ENCODE results near the gene ANXA6.
A peak's percentile ranks its signal among the peaks of the same experiment; 100 is the strongest.

The ANXA6 gene

GRCh38 chr5:151085517-151086041 is 72.0 kb downstream of the ANXA6 start:
- H3K4me3 ChIP-seq = no peak overlapping the region
- peak overlapping the region; percentile 64 to 75 for H3K27ac ChIP-seq
- DNase-seq (ENCODE audit: low spot score) = no peak
- TF ChIP-seq CTCF (IDR thresholded peaks at IDR 0.05) = no peak

DNA sequence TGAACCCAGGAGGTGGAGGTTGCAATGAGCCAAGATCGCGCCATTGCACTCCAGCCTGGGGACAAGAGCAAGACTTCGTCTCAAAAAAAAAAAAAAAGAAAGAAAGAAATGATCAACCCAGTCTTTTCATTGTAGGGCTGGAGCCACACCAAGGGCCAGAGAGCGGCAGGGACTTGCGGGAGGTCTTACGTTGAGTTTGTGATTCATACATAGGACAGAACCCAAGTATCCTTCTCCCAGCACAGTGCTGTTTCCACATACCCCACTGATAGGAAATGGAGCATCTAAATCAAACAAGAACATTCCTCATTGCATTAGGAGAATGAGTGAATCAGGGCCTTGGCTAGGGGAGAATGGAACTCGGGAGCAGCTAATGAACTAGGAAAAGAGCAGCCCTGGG is 73.2 kb downstream of the ANXA6 start:
- peak overlapping the region; percentile 64 to 75 for H3K27ac ChIP-seq
- no peak for TF ChIP-seq CTCF (IDR thresholded peaks at IDR 0.05)
- no peak overlapping the region for H3K4me3 ChIP-seq
- DNase-seq (ENCODE audit: low spot score) = no peak

- no peak overlapping the region for H3K4me3 ChIP-seq
- TF ChIP-seq CTCF (IDR thresholded peaks at IDR 0.05) = no peak
- no peak overlapping the region for H3K27ac ChIP-seq
- DNase-seq (ENCODE audit: low spot score) = no peak
These were observed 74.4 kb downstream of the ANXA6 start for GRCh38 chr5:151083081-151083676.

DNA sequence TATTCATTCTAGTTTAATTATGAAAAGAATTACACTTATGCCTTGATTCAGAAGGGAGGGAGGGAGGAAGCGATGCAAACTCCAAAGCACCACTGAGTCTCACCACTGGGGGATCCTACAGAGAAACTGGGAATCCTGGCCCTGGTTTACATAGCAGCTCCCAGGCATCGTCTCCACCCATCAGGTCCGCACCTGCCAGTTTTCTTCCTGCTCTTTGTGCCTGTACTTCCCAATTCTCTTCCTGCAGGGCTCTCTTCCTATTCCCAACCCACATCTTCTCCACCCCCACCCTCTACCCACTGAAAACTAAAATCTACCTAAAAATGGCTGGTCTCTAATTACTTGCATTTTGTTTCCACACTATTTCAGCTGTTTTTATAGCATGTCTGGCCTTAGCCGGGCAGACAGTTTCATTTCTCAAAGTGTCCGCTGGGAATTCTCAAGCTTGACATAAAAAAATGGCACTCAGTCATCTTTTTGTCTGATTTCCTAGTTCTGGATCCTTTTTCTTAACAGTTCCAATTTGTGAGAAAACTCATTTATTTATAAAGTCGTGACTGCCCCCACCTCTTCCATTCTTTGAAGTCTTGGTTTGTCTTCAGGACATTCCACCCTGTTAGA is 75.2 kb downstream of the ANXA6 start:
- no peak for DNase-seq (ENCODE audit: low spot score)
- Histone ChIP-seq H3K27ac (peak overlapping the region in 1 of 2 donors; percentile 100), H3K4me3 (peak overlapping the region; percentile 99)
- TF ChIP-seq CTCF (IDR thresholded peaks at IDR 0.05) = no peak

DNA sequence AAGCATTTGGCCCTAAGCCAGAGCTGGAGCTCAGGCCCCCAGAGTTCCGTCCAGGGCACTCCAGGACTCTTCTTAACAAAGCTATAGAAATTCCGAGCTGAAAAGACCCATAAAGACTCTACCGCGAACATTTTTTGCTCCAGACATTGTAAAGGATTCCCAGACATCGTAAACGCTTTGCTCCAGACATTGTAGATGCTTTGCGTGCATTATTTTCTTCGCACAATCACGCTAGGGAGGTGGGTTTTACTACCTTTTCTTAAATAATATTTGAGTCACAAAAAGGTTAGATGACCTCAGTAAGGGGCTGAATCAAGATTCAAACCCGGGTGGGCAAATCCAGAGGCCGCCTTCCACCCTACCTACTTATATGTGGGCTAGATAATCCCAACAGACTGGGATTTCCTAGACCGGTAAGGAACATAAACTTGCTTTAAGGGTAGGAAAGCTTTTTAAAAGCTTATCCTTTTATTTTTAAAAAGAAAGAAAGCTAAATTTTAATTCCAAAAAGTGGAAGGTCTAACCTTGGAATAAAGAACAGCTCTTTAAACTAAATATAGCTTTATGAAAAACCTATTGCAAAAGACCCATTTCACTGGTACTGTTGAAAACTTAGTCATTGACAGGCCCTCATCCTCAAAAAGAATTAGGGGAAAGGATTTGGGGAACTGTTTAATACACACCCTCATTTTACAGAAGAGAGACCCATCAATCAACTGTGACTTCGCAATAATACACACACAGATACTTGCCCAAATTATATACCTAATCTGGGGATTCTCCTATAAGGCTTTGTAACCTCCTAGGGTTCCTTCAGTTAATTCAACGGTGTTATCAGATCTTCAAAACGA is 75.9 kb downstream of the ANXA6 start:
- no peak for TF ChIP-seq CTCF (IDR thresholded peaks at IDR 0.05)
- DNase-seq (ENCODE audit: low spot score) = no peak
- peak overlapping the region; percentile 99 for H3K4me3 ChIP-seq
- peak overlapping the region; percentile 93 to 100 for H3K27ac ChIP-seq

DNA sequence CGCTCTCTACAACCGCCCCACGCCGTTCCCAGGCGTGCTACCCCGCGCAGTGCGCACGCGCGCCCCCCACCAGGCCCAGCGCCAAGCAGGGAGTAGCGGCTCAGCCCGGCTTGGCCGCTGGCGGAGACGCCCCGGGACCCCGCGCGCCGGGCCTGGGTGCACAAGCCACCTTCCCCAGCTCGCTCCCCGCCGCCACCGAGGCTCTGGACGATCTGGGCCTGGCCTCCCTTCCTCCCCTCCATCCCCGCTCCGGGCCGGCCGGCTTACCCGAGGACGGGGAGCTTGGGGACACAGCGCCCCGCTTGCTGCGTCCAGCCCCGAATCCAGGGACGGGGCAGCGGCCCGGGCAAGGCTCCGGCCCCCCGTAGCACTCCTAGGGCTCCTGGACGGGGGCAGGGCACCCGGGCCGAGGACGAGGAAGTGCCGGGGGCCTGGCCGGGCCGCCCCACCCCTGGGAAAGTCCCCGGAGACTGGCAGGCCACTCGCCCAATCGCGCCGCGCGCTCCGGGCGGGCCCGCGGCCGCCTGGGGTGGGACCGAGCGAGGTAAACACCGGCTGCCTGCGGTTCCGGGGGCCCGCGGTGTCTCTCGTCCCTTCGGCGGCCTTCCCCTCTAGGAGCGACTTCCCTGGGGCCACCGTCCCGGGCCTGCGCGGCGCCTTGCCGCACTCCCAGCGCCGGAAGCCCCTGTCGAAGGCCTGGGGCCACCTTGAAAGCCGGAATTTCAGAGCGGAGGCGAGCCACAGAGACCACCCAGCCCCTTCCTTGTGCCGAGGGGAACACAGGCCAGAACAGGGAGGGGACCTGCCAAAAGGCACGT is 76.8 kb downstream of the ANXA6 start, which contains the start of gene TNIP1:
Gene TNIP1 (minus strand): TSS at position 422 of the 818 bp plus-strand sequence. CDS start 15,939 bp downstream, outside the sequence.
- DNase-seq (ENCODE audit: low spot score) = peak; percentile 91
- H3K4me3 ChIP-seq = peak within 1 kb of the TSS; percentile 99
- no peak for TF ChIP-seq CTCF (IDR thresholded peaks at IDR 0.05)
- H3K27ac ChIP-seq = peak within 1 kb of the TSS; percentile 93 to 100

All from coronary artery (tissue), 2 donors.